Limb (tissue), 2 donors: Measurements from ENCODE around the gene HLA-A.
"Not testable (repeated sequence)": the region's sequence is repeated elsewhere in the genome, so short reads cannot be mapped to it uniquely, and the experiment has no call there.

Source experiments
- DNase-seq, 2 donors: peaks; one replicate each; pipeline ENCODE4 v3.0.0-alpha.2; 2016; ENCODE audit errors: extremely low spot score in 2 of 2

Gene HLA-A

DNA sequence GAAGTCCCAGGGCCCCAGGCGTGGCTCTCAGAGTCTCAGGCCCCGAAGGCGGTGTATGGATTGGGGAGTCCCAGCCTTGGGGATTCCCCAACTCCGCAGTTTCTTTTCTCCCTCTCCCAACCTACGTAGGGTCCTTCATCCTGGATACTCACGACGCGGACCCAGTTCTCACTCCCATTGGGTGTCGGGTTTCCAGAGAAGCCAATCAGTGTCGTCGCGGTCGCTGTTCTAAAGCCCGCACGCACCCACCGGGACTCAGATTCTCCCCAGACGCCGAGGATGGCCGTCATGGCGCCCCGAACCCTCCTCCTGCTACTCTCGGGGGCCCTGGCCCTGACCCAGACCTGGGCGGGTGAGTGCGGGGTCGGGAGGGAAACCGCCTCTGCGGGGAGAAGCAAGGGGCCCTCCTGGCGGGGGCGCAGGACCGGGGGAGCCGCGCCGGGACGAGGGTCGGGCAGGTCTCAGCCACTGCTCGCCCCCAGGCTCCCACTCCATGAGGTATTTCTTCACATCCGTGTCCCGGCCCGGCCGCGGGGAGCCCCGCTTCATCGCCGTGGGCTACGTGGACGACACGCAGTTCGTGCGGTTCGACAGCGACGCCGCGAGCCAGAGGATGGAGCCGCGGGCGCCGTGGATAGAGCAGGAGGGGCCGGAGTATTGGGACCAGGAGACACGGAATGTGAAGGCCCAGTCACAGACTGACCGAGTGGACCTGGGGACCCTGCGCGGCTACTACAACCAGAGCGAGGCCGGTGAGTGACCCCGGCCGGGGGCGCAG lies at the start of gene HLA-A:
Gene HLA-A, plus strand, starts transcription at position 258 of the 778 bp plus-strand sequence. Its CDS starts 22 bp downstream, at position 280.
- DNase-seq: peak; percentile 73 to 90

DNA sequence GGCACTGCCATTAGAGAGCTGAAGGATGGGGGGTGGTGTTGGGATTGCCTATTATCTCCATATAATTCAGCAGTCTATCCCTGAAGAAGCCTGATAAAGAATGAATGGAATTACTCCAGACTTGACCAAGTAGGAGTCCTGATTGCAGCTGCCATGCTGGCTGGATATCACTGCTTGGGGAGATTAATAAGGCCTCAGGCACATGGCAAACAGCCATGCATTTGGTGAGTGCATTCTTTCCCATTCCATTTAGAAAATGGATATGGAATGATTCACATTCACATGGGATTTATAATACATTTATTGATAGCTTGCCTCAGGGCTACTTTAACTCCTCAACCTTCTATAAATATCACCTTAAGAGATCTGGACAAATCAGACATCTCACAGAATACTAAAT lies 49.6 kb upstream of the HLA-A start:
- no peak for DNase-seq

DNA sequence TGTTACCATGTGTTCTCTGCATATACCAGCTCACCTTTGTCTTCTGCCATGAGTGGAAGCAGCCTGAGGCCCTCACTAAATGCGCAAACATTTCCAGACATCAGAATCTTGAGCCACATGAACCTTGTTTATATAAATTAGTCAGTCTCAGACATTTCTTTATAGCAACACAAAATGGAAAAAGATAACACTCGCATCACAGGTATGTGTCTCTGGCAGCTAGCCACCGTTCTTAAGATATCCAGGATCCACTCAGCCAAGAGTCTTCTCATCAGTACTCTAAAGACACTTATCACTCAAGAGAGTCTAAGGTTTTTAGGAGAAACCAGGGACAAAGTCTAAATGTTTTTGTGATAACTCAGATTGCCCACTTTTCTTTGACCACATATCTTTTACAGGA lies 43.1 kb upstream of the HLA-A start:
- DNase-seq: no peak

DNA sequence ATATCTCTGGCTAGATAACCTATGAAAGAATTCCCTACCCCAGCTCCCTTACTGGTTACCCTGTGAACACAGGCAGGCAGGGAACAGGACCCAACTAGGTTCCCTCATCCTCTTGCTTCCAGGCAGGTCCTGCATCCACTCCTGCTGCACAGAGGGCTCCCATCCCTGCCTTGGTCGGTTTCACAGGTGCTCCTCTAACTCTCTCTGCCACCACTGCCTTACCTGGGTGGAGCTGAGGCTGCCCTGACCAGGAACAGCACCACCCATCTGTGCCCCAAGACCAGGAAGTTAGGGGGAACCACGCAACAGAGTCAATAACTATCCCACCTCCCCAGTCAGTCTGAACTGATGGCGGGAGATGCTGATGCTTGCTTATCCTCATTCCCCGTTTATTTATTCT lies 37.0 kb upstream of the HLA-A start:
- no peak for DNase-seq

DNA sequence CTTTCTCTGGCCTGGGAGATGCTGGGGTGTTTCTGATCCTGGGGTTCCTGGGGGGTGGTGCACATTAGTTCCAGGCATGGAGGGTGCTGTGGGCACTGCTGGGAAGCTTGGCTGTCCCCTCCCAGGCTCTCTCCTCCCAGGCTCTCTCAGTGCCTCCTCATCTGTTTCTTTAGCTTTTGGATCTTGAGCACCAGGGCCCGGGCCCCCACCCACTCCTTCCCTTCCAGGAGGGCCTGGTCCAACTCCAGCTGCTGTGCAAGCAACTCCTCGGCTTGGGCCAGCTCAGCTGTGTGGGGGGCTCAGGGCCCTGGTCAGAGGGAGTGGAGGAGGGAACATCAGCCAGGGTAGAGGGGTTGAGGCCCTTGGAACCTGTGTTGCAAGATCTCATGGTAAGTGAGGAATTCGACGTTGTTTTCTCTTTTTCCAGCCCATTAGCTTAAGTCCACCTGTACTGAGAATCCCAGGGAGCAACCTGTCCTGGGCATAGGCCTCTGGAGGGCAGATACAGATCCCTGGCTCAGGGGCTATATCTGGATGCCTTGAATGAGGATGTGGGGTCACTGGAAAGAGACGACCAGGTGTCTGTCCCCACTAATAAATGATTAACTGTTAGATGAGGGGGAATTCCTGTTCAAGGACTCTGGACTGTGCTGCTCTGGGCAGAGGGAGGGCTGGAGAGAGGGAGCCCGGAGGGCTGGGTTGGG lies 34.5 kb upstream of the HLA-A start:
- DNase-seq: no peak

DNA sequence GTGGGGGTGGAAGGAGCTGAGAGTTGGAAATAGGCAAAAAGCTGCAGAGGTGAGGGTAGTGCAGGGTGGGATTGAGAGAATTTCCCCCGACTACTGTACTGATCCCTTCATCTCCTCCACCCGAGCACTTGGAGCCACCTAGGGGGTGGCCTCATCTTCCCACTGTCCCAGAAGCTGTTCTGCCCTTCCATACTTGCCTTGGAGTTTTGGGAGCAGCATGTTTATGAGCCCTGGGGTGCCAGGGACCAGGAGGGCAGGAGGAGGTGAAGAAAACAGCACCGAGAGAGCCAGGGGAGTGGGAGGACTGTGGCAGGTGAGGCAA lies 34.0 kb upstream of the HLA-A start:
- no peak for DNase-seq

DNA sequence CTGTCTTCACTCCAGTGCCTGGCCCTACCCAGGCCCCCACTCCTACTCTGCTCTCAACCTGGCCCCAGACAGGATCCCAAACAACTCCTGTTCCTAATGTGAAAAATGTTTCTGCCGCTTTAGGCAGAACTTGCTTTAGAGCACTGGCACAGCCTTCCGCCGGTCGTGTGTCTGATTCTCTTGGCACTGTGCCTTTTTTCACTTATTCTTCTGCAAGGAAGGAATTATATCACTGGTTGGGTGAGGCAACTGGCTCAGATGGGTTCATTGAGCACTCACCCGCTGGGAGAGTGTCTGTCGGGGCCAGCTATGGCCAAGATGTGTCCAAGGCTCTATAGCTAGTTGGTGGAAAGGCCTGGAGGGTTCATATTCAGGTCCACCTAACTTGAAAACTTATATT lies 33.6 kb upstream of the HLA-A start:
- DNase-seq: no peak

DNA sequence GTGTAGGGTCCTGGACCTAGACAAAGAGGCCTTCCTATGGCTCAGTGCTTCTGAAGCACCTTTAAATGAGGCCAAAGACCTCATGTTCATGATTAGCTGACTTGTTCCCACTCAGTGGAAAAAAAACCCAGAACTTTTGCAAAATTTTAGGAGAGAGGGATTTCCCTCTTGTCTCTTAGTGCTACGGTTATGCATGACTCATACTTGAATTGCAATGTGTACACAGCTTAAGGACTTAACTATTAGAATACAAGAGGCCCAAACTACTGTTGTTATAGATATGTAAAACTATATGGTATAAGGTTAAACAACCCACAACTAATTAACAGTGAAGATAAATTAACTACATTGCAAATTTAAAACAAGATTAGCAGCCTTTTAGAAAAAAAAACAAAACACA lies 32.3 kb upstream of the HLA-A start:
- no peak for DNase-seq

DNA sequence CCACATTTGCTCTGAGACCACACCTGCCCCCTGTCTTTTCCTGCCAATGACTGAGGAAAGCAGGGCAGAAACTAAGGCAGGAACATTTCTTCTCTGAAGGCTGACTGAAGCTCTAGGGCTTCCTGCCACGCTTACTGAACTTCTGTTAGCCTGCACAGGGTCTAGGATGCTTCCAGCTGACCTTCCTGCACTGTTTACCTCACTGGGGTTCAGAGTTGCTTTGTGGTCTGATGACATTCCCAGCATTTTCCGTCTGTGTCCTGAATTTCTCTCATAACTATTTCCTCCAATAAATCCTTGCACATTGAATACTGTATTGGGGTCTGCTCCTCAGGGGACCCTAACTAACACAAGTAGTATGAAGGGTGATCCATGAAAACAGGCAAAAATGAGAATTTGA lies 29.5 kb upstream of the HLA-A start:
- DNase-seq: no peak

DNA sequence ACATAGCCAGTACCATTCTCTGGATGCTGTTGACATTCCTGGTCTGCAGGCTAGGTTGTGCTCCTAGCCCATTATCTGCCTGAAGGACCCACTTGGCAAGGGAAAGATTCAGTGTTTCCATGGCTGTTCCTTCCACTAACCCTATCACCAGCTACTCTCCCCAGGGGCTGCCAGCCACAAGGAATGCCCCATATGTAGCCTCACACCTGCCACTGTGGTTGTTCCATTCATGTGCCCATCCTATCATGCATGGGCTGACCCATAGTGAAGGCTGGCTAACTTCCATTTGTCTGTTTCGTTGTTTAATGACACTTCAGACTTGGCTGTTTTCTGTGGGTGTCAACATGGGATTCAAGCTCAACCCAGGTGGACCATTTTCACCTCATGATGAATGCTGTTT lies 25.6 kb upstream of the HLA-A start:
- no peak for DNase-seq

DNA sequence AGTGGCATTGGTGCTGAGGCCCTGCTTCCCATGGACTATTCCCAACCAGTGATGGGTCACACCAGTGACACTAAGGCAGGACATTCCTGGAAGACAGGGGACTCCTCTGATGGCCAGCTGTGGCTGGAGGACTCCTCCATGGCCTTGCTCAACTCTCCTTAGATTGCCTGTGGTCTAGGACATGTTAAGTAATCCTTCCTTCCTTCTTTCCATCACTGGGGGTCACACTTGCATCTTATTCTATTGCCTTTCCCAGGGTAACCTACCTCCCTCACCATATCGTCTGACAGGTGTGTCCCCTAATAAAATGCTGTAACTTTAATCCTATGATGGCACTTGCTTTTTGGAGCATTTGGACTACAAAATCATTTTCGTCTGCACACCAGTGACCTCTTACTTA lies 24.5 kb upstream of the HLA-A start:
- DNase-seq: no peak

DNA sequence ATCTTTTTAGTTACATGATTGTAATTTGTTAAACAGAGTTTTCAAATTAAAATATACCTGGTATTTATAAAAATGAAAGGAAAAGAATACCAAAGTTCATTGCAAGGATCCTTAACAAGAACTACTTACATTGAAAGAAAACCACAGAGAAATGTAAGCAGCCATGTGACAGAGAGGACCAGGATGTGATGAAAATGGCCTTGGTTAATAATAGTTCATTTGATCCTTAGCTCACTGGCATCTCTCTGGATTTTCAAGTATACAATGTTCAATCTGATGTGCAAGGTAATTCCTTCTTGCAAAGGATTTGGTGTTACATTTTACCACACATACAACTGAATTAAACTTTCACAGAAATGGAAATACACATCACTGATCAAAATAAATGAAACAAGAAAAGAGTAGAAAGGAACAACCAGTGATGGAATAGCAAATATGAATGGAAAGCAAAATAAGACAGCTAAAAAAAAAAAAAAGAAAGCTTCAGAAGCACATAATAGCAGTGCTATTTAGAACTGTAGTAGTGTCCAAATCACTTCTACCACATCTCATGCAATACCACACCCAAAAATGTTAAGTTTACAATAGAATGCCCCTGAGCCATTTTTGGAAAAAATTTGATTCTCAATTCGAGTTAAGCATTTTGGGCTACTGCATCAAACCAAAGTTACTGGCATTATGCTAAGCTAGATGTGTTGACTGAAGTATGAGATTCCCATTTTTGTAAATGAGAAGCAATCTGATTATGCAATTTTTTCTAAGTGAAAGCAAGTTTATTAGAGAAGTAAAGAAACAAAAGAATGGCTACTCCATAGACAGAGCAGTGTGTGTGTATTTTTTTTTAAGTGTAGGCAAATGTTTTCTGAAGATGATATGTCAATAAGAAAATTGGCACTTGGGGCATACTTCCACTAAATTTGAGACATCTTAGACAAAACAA lies 22.6 kb upstream of the HLA-A start:
- DNase-seq: no peak

DNA sequence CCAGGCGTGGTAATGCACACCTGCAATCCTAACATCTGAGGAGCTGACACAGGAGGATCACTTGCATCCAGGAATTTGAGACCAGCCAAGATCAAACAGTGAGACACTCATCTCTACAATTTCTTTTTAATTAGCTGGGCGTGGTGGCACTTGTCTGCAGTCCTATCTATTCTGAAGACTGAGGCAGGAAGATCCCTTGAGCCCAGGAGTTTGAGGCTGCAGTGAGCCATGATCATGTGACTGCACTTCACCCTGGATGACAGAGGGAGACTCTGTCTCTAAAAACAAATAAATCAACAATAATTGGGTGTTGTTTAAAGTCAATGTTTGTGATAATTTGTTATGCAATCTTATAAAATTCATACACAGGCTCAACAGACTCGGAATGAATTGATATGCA lies 18.0 kb upstream of the HLA-A start:
- no peak for DNase-seq

DNA sequence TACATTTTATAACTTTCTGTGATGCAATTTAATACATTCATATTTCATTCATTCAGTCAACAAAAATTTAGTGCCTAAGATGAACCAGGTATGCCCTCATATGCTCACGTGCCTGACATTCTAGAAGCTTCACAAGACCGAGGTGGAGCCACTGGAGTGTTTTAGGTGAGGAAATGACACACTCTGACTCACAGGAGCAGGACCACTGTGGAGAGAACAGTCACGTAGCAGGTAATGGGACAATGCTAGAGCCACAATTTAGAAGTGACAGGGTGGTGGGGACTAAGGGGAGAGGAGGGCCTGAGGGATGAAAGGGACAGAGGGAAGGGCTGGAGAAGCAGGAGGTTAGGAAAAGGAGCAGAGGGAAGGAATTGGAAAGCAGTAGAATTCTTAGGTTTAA lies 17.6 kb upstream of the HLA-A start:
- DNase-seq: no peak

DNA sequence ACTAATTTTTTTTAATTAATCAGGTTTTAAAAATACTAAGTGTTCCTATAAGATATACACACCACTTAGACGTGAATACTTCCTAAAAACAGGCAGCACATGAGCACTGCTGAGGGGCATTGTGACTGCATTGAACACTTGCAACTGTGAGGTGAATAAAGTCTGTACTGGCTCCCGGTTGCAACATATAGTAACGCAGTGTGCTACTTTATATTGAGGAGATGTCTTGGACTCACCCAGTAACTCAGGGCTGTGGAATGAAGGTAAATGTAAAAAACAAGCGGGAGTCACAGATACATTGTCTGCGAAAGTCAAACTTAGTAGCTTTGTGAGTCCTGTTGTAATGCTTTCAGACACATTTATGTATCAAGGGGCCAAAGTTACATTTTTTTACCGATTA lies 17.0 kb upstream of the HLA-A start:
- DNase-seq: no peak

DNA sequence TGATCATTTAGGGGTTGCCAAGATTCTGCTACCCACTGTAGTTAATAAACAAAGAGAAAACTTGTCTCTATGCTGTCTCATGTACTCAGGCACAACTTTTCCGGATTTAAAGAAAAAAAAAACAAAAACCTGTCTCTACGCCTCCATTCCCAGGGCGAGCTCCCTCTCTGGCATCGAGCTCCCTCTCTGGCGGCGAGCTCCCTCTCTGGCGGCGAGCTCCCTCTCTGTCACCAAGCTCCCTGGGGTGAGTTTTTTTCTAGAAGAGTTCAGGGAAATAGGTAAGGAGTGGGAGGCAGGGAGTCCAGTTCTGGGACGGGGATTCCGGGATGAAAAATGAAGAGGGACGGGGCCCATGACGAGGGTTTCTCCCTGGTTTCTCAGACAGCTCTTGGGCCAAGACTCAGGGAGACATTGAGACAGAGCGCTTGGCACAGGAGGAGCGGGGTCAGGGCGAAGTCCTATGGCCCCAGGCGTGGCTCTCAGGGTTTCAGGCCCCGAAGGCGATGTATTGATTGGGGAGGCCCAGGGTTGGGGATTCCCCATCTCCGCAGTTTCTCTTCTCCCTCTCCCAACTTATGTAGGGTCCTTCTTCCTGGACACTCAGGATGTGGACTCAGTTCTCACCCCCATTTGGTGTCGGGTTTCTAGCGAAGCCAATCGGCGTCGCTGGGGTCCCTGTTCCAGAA lies 16.5 kb upstream of the HLA-A start:
- DNase-seq: no peak

DNA sequence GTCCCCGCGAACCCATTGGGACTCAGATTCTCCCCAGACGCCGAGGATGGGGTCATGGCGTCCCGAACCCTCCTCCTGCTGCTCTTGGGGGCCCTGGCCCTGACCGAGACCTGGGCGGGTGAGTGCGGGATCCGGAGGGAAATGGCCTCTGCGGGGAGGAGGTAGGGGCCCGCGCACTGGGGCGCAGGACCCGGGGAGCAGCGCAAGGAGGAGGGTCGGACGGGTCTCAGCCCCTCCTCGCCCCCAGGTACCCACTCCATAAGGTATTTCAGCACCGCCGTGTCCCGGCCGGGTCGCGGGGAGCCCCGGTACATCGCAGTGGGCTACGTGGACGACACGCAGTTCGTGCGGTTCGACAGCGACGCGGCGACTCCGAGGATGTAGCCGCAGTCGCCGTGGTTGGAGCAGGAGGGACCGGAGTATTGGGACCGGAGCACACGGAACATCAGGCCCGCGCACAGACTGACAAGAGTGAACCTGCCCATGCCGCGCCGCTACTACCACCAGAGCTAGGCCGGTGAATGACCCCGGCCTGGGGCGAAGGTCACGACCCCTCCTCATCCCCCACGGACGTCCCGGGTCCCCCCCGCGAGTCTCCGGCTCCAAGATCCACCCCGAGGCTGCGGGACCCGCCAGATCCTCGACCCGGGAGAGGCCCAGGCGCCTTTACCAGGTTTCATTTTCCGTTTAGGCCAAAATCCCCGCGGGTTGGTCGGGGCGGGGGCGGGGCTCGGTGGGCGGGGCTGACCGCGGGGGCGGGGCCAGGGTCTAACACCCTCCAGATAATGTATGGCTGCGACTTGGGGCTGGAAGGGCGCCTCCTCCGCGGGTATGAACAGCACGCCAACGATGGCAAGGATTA lies 15.7 kb upstream of the HLA-A start:
- DNase-seq: peak in 1 of 2 donors; percentile 88

DNA sequence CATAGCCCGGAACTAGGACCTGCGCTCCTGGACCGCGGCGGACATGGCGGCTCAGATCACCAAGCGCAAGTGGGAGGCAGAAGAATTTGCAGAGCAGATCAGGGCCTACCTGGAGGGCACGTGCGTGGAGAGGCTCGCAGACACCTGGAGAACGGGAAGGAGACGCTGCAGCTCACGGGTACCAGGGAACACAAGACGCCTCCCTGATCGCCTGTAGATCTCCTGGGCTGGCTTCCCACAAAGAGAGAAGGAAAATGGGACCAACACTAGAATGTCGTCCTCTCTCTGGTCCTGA lies 15.1 kb upstream of the HLA-A start:
- DNase-seq: no peak

DNA sequence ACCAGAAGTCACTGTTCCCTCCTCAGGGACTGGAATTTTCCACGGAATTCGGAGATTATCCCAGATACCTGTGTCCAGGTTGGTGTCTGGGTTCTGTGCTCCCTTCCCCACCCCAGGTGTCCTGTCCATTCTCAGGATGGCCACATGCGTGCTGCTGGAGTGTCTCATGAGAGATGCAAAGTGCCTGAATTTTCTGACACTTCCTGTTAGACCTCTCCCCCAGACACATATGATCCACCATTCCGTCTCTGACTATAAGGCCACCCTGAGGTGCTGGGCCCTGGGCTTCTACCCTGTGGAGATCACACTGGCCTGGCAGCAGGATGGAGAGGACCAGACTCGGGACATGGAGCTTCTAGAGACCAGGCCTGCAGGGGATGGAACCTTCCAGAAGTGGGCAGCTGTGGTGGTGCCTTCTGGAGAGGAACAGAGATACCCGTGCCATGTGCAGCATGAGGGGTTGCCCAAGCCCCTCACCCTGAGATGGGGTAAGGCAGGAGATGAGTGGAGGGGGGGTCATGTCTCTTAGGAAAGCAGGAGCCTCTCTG lies 14.4 kb upstream of the HLA-A start:
- DNase-seq: no peak

DNA sequence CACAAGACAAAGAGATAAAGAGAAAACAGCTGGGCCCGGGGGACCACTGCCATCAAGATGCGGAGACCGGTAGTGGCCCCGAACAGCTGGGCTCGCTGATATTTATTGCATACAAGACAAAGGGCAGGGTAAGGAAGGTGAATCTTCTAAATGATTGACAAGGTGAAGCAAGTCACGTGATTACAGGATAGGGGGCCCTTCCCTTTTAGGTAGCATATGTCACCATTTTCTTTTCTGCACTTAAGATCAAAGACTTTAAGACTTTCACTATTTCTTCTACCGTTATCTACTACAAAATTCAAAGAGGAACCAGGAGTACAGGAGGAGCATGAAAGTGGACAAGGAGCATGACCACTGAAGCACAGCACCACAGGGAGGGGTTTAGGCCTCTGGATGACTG lies 12.3 kb upstream of the HLA-A start:
- DNase-seq: not testable (repeated sequence)

DNA sequence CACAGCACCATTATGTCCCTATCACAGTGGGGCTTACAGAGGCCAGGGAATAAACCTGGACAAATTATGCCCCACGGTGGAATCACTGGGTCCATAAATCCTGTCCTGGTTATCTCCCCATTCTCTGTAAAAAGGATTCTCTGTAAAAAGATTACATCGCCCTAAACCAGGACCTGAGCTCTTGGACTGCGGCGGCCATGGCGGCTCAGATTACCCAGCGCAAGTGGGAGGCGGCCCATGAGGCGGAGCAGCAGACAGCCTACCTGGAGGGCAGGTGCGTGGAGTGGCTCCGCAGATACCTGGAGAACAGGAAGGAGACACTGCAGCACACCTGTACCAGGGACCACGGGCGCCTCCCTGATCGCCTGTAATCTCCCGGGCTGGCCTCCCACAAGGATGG lies 8.4 kb upstream of the HLA-A start:
- no peak for DNase-seq
